NCI-H1048 (cell line): ENCODE results near the gene FBXL16.

Source experiments
- DNase-seq: peaks from one replicate; lab custom pipeline; 2025; lab: John Stamatoyannopoulos, UW

FBXL16 gene

DNA sequence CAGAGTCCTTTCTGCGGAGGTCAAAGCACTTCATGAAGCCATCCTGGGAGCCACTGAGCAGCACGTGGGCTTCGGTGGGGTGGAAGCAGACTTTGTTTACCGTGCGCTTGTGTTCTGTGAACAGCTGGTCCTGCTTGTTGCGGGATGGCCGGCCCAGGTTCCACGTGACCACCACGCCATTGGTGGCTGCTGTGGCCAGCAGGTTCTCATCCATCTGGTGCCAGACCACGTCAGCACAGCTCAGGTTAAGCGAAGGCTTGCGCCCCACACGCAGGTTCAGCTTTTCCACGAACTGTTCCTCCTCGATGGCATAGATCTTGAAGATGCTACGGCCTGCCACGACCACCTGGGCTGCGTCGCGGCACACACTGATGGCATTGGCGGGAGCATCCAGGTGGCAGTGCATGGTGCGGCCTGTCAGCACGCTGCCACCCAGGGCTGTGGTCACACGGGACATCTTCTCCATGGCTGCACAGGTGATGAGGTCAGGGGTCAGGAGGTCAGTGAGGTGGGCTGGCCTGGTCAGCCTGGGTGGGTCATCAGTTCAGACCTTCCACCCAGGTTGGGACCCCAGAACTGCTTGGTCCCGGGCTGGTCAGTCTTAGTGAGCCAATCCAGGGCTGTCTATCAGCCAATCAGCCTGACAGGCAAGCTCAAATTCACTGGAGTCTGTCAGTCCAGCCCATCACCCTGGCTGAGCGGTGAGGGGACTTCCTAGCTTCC lies 16.3 kb downstream of the FBXL16 start:
- no peak for DNase-seq

DNA sequence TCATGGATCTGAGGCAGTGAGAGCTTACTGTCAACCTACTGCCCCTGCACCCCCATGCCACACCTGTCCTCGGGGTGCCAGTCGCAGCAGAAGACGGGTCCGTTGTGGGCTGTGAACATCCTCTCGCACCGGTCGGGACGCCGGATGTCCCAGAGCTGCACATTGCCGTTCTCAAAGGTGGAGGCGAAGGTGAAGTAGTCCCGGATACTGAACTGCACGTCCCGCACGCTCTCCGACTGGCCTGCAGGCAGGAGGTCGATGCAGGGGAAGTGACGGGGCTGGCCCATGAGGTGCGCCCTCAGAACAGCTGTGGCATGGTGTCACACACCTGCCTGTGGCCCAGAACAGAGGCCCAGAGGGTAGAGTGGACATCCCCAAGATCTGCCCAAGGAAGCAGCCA lies 18.1 kb downstream of the FBXL16 start:
- DNase-seq: no peak

DNA sequence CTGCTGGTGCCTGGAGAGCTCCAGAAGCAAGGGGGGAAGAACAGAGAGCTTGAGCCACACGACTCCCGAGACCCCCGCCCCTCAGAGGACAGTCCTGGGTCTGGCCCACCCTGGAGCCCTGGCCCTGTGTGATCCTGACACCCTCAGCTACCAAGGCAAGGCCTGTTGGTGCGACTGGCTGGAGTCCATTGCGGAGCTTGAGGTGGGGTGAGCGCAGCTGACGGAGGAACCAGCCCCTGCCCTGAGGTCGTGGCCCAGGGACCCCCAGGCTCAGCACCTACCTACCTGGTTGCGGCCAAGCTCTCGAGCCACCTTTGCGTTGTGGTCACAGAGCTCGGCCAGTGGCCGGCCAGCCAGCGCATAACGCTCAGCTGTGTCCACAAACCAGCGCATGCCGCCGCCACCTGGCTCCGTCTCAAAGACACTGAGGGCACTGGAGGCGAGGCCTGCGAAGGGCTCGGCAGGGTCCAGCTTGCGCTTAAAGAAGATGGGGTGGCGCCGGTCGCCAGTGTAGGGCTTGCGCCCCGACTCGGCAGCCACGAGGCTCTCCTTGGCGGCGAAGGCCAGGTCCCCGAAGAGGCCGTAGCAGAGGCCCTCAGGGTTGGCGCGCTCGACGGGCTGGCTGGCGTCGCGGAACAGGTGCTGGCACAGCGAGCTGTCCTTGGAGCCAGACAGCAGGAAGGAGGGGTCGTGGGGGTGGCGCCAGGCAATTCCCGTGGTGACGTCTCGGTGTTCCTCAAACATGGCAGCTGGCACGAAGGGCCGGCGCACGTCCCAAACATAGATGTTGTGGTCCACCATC lies 18.9 kb downstream of the FBXL16 start:
- no peak for DNase-seq

DNA sequence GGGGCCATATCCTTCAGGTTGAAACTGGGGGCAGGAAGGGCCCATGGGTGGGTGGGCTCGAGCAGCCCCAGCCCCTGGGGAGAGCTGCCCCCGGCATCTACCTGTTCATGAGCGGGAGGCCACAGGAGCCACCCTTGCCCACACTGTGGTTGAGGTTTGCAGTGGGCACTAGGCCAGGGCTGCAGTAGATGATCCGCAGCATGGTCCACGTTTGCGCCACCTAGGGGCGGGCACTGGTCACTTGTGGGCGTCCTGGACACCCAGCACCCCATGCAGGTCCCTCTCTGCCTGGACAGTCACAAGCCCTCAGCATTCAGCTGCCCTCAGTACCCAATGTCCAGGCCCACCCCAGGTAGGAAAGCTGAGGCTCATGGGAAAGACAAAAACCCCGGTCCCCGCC lies 19.6 kb downstream of the FBXL16 start:
- DNase-seq: no peak

DNA sequence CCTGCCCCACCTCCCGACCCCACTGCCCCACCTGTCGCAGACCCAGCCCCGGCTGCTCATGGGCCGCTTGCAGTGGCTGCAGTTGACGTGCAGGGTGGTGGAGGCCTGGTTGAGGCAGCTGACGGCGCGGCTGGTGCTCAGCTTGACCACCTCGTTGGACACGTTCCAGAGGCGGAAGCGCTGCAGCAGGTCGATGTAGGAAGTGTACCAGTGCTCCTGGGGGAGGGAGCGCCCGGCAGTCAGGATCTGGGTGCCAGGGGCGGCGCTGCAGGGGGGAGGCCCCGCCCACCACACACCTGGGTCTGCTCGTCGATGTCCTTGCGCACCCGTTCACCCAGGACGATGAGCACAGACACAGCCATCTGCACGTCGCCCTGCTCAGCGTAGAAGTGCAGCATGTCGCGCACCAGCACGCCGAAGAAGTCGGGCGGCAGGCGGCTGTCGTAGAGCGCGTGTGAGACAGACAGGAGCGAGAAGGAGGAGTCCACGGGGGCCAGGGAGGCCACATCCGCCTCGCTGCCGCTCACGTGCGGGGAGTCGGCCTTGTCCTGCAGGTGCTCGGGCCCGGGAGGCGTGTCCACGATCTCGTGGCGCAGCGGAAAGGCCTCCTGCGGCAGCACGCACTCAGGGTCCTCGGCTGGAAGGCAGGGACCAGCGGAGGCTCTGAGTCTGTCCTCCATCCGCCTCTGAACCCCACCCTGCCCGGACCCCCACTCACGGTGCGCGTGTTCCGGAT lies 20.5 kb downstream of the FBXL16 start:
- DNase-seq: no peak

DNA sequence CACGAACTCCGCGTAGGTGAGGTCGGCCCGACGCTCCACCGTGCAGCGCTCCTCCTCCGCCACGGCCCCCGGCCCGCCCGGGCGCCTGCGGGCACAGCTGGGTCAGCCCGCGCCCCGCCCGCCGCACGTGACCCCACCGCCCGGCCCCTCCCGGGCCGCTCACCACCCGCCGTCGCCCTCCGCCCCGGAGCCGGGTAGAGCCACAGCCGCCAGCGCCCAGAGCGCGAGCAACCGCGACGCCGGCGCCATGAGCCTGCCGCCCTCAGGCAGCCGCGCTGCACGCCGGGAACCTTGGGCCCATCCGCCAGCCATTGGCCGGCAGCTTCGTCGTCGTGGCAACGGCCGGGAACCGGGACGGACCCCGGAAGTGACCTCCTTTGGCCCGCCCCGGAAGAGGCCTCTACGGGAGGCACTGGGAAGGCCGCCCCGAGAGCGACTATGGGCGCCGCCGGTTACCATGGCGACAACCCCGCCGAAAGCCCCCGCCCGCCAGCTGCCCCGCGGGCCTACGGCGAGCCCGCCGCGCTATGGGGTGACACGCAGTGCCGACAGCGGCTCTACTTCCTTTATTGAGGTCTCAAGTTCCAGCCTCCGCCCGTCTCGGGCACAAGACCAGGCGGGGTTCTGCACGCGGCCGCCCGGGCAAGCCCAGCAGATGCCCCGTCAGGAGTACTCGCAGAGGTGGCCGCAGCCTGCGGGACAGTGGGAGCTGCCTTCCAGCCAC lies 21.4 kb downstream of the FBXL16 start, which contains the start of gene JMJD8:
Gene JMJD8, minus strand, starts transcription at position 264 of the 724 bp plus-strand sequence. Its CDS starts 15 bp downstream, at position 249.
- peak; percentile 85 for DNase-seq

DNA sequence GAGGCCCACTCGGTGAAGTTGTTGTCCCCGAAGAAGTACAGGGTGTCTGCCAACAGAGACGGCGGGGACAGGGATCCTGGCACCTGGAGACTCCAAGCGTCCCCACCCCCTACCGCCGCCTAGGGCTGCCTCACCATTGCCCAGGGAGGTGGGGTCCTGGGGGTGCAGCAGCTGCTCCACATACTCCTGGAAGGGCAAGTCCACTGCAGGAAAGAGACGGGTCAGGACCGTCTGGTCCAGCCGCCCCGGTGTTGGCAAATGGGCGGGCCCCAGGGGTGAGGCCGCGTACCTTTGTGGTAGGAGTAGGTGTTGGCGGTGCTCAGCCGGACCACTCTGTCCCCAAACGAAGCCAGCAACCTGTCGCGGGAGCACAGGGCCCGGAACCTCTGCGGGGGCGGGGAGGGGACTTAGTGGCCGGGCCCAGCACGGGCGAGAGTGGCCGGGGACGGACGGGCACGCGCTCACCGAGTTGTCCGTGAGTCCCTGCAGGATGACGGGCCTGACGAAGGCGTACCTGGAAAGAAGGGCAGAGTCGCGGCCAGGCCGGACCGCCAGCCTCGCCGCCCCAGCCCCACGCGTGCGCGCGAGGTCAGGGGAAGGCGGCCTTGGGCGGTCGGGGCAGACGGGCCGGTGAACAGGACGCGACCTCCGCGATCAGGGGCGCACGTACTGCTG lies 22.1 kb downstream of the FBXL16 start:
- no peak for DNase-seq

DNA sequence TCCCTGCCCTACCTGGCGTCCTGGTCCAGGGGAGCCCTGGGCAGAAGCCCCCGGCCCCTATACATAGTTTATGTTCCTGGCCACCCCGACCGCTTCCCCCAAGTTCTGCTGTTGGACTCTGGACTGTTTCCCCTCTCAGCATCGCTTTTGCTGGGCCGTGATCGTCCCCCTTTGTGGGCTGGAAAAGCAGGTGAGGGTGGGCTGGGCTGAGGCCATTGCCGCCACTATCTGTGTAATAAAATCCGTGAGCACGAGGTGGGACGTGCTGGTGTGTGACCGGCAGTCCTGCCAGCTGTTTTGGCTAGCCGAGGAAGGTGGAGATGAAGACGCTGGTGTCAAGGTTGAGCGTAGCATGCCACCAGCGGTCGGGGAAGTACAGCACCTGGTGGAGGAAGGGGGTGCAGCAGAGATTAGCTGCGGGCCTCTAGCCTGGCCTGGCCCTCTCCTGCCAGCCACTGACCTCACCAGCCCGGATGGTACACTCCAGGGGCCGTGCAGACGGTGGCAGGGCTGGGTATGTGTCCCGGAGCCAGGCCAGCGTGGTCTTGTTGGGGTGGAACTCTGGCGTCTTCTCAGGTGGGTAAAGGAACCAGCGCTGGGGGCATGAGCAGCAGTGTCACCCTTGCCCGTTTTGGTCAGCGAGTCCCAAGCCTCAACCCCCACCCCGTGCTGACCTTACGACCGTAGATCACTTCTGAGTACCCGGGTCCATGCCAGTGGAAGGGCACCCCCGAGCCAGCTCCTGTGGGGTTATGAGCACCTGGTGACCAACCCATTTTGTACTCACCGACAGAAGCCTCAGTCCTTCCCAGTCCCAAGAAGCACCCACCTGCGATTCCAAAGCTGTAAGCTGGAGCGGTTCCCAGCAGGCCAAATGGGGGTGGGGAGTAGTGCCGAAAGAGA lies 22.9 kb downstream of the FBXL16 start:
- DNase-seq: no peak

DNA sequence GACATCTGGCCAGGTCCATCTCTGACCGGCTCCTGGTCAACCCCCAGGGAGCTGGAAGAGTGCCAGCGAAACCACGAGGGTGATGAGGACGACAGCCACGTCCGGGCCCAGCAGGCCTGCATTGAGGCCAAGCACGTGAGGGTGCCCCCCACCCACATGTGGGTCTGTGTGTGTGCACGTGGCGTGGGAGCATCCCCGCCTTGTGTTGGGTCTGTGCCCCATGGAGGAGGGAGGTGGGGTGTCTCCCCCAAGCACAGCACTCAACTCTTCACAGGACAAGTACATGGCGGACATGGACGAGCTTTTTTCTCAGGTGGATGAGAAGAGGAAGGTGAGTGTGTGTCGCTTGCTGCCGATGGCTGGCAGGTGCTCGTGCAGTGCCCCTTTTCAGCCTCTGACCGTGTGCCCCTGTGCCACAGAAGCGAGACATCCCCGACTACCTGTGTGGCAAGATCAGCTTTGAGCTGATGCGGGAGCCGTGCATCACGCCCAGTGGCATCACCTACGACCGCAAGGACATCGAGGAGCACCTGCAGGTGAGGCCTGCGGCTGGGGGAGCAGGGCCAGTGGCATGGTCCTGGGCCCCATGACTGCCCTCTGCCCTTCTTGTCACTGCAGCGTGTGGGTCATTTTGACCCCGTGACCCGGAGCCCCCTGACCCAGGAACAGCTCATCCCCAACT lies 23.7 kb downstream of the FBXL16 start:
- no peak for DNase-seq

DNA sequence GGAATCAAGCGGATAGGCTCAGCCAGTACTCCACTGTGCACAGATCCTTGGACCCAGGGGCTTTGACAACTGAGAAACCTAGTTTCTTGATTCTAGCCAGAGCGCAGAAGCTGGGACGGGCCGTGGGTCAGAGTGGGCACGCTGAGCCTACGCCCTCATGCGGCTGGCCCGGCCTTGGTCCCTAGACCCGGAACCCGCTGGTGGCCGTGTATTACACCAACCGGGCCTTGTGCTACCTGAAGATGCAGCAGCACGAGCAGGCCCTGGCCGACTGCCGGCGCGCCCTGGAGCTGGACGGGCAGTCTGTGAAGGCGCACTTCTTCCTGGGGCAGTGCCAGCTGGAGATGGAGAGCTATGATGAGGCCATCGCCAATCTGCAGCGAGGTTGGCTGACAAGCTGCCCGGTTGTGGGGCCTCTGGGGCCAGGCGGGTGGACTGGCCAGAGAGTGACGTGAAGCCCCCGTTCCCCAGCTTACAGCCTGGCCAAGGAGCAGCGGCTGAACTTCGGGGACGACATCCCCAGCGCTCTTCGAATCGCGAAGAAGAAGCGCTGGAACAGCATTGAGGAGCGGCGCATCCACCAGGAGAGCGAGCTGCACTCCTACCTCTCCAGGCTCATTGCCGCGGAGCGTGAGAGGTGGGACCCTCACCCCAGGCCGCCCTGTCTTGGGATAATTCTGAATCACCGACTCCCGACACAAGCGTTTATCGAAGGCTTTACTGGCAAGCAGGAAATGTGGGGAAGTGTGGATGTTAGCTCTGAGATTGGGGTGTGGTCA lies 24.4 kb downstream of the FBXL16 start:
- no peak for DNase-seq

DNA sequence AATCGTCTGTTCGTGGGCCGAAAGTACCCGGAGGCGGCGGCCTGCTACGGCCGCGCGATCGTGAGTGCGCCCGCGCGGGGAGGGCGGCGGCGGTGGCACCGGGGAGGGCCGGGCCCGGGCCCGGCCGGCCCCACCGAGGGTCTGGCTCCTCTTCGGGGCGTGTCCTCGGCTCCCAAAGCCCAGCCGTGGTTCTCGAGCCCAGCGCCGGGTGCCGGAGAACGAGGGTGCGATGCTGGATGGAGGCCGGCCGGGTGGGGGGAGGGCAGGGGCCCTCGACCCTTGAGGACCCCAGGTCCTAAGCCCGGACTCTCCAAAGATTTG lies 25.0 kb downstream of the FBXL16 start:
- no peak for DNase-seq

DNA sequence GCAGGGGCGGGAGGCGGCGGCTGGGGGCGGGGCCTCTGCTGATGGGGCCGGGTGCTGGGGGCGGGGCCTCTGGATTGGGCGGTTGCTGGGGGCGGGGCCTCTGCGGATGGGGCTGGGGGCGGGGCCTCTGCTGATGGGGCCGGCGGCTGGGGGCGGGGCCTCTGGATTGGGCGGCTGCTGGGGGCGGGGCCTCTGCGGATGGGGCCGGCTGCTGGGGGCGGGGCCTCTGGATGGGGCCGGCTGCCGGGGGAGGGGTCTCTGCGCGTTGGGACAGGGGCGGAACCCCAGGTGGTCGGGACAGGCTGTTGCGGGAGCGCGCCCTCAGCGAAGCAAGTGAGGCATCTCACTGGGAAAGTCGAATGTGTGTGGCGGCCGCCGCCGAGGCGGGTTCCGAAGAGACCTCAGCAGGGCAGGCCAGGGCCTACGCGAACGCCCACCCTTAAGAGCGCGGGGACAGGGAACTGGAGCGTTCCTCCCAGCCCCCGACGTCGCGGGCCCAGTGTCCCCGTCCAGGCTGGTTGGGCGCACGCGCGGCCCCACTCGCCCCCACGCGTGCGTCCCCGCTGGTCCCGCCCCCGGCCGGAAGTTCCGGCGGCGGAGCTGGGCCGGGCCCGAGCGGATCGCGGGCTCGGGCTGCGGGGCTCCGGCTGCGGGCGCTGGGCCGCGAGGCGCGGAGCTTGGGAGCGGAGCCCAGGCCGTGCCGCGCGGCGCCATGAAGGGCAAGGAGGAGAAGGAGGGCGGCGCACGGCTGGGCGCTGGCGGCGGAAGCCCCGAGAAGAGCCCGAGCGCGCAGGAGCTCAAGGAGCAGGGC lies 25.6 kb downstream of the FBXL16 start, which contains the start of gene STUB1:
Gene STUB1, plus strand, starts transcription at position 597 of the 811 bp plus-strand sequence. Its CDS starts 116 bp downstream, at position 713.
- DNase-seq: no peak

DNA sequence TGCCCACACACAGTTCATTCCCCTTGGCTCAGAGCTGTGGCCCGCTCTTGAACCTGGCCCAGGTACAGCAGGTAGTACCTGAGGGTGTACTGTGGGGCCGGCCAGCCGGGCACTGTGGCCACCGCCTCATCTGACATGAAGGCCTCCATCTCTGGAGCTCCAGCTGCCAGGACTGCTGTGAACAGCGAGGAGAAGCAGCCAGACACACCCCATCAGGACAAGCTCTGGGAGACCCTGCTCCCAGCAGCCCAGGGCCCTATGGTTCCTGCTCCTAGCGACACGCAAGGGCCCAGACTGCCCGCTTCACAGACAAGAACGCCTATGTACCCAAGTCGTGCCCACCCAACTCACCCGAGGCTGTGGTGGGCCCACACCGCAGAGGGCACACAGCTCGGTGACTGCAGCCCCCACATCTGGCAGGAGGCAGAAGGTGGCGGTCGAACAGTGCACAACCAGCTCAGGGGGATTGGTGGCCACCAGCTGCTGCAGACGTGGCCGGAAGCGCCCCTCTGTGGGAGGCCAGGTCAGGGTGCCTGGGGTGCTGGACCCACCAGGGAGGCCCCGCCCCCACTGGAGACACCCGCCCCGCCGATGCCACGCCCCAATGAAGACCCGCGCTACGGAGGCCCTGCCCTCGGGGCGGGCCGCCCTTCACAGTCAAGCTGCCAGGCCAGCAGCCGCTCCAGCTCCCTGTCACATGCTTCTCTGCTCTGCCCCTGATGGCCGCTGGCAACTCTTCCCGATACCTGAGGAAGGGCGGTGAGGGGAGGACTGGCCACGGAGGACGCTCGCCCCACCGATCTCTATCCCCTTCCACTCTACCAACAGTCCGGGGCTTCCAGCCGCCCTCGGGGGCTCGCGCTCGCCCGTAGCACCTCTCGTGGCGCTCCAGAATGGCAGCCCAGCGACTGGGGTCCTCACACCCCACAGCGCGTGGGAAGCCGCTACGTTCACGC lies 26.5 kb downstream of the FBXL16 start:
- DNase-seq: no peak

DNA sequence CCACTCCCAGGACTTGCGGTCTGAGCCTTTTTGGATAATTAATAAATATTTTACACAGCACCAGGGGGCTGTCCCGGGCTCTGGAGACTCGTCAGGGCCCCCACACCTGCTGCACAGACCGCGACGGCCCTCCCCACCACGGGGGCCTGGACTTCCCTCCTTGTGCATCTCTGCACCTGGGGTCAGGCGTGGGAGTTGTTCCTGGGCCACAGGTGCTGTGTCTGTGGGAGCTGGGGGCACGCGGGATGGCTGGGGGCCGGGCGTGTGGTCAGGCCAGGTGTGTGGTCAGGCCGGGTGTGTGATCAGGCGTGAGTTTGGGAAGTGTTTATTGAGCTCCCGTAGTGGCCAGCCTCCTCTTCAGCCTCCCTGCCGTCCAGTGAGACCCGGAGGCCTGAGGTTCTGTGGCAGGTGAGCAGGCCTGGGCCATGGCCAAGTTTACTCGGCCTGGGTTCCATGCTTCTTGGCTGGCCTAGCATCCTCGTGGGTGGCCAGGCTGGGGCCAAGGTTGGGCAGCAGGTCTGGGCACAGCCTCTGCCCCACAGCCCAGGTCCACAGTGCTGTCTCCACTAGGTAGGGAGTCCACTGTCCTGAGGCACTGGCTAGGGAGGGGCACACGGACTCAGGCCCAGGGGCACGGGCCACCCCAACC lies 27.3 kb downstream of the FBXL16 start:
- no peak for DNase-seq

DNA sequence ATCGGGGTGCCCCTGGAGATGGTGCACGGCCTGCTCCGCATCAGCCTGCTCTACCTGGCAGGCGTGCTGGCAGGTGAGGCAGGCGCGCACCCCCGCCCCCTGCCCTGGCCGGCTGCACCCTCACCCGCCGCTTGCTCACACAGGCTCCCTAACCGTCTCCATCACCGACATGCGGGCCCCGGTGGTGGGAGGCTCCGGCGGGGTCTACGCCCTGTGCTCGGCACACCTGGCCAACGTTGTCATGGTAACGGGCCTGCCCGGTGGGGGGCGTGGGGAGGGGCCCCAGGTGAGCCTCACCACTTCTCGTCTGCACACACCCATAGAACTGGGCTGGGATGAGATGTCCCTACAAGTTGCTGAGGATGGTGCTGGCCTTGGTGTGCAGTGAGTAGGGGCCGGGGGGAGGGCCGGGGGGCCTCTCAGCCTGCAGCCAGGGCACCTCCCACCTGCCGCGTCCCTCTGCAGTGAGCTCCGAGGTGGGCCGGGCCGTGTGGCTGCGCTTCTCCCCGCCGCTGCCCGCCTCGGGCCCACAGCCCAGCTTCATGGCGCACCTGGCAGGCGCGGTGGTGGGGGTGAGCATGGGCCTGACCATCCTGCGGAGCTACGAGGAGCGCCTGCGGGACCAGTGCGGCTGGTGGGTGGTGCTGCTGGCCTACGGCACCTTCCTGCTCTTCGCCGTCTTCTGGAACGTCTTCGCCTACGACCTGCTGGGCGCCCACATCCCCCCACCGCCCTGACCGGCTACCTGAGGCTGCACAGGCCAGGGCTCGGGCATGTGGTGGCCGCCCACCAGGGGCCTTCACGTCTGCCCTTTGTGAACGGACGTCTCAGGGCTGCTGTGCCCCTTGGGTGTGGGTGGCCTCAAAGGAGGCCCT lies 28.0 kb downstream of the FBXL16 start:
- no peak for DNase-seq
